Transverse colon (tissue), 4 donors: ENCODE results near the gene UQCRH. TPM values are rescaled to one million over a fixed set of nuclear protein-coding genes. Genes with fewer than 3 reads are reported as not detected.

Experiments used
- DNase-seq: peaks from one replicate; pipeline ENCODE4 v3.0.0-alpha.2; 2019
- H3K27ac ChIP-seq, 4 donors: fragments of 200-600 bp; sonication (generic); 2 replicates each; pipeline ENCODE4 v1.5.1; 2016 to 2018; ENCODE audit warnings: inconsistent platforms in 4 of 4
- H3K27me3 ChIP-seq: fragments of 200-600 bp; sonication (generic); 2 replicates; pipeline ENCODE4 v1.5.1; 2017; ENCODE audit warnings: inconsistent platforms
- H3K36me3 ChIP-seq, 4 donors: fragments of 200-600 bp; sonication (generic); 2 replicates each; pipeline ENCODE4 v1.5.1; 2017 to 2019; ENCODE audit warnings: inconsistent platforms in 4 of 4
- H3K4me1 ChIP-seq, 4 donors: fragments of 200-600 bp; sonication (generic); 2 replicates each; pipeline ENCODE4 v1.5.1; 2017 to 2020; ENCODE audit warnings: inconsistent platforms in 4 of 4
- H3K4me3 ChIP-seq, 4 donors: fragments of 200-600 bp; sonication (generic); 1 replicate in 1 of 4; 2 replicates in 3 of 4; pipeline versions ENCODE4 v1.5.1 to v1.6.1; 2017 to 2019; ENCODE audit warnings: inconsistent platforms in 4 of 4
- H3K9me3 ChIP-seq, 2 donors: fragments of 200-600 bp; sonication (generic); 2 replicates each; pipeline ENCODE4 v1.5.1; 2017 to 2019; ENCODE audit warnings: inconsistent platforms in 2 of 2
- CTCF ChIP-seq, 5 experiments: fragments of 200-600 bp in 3 of 5; fragments of 450-650 bp in 2 of 5; sonication (generic) in 3 of 5; IDR thresholded peaks; 1 replicate in 2 of 5; 2 replicates in 3 of 5; pipeline ENCODE4 v1.5.1; 2016 to 2017; ENCODE audit warnings: antibody characterized with exemption in 5 of 5, inconsistent platforms in 3 of 5, mild to moderate bottlenecking in 2 of 5, moderate library complexity in 1 of 5
- EP300 ChIP-seq: sonication (generic); formaldehyde crosslinking; IDR thresholded peaks from one replicate; pipeline ENCODE4 v1.6.1; 2017; ENCODE audit warnings: antibody characterized with exemption, low read depth
- POLR2A ChIP-seq: fragments of 450-650 bp; IDR thresholded peaks from one replicate; pipeline ENCODE4 v1.6.1; 2016; ENCODE audit warnings: antibody characterized with exemption, mild to moderate bottlenecking, moderate library complexity
- POLR2AphosphoS5 ChIP-seq, 3 donors: sonication (generic); formaldehyde crosslinking; IDR thresholded peaks; one replicate each; pipeline ENCODE4 v1.6.1; 2016; ENCODE audit warnings: antibody characterized with exemption in 3 of 3
- WGBS, 2 donors: methylation state at CpG; one replicate each; pipeline ENCODE4 v1.1.5; 2018; ENCODE audit warnings: low coverage in 1 of 2; 5-methylcytosine and 5-hydroxymethylcytosine counted together
- in situ Hi-C, 4 donors: fragments of 200-750 bp; cut with MboI; loops; one replicate each; pipeline versions ENCODE4 v1.15.0 to v1.15.1; 2017; ENCODE audit warnings: low sequenced_read_pairs in 3 of 4, low pct_ligation_motif_present in 1 of 4, low pct_unique_long_range_greater_than_20kb in 1 of 4
- intact Hi-C: fragments of 100-400 bp; cut with DNase I; formaldehyde crosslinking; loops from one replicate; pipeline ENCODE4 v1.15.1; 2023; ENCODE audit warnings: low total_unique reads
- total RNA-seq, 4 donors: library from RNA; depleted of rRNA; stranded (reverse); fragments of >200 nt; gene quantifications; one replicate each; pipeline ENCODE4 v1.1.0, GENCODE V29; 2016

UQCRH gene
- 100 to 1,000 TPM; 108 to 575 (median 330) TPM for total RNA-seq

- peak within 1 kb of the TSS; percentile 52 to 93 (median 75) for H3K4me3 ChIP-seq
- intact Hi-C loops = no loop called here
- H3K9me3 ChIP-seq = no peaks in the 10 kb centered on the region
- WGBS, 2 donors = 1% methylated on average over 53 of the region's 61 CpGs; no CpG with 5 or more reads in 1 of the 2 donors
- in situ Hi-C loops = no loop called here
- peak within 1 kb of the TSS; percentile 95 to 99 (median 96) for H3K27ac ChIP-seq
- peak; percentile 95 for DNase-seq
- TF ChIP-seq POLR2A (peak; percentile 96), EP300 (no peak), CTCF (IDR thresholded peaks at IDR 0.05) (peak in 2 of 5 experiments; percentile 3 to 24), POLR2AphosphoS5 (IDR thresholded peaks at IDR 0.05) (peak; percentile 92 to 99 (median 98))
- no peaks in the 10 kb centered on the region for H3K27me3 ChIP-seq
- no peaks in the 10 kb centered on the region for H3K36me3 ChIP-seq
- peaks cover 35 to 62% (median 50%) of the 10 kb centered on the region in 4 donors for H3K4me1 ChIP-seq
Measured at GRCh38 chr1:46303038-46303871, at the start of gene UQCRH, which contains the start of gene LRRC41. Gene UQCRH, plus strand, starts transcription at chr1:46303698. Its CDS starts 69 bp downstream, at chr1:46303767. Gene LRRC41, minus strand, starts transcription at chr1:46303616. Its CDS starts 294 bp downstream, at chr1:46303322.

- Histone ChIP-seq H3K4me3 (no peak overlapping the region), H3K9me3 (no peaks in the 10 kb centered on the region), H3K27ac (no peak overlapping the region), H3K4me1 (no peaks in the 10 kb centered on the region), H3K27me3 (no peaks in the 10 kb centered on the region), H3K36me3 (no peaks in the 10 kb centered on the region)
- no peak for DNase-seq
- intact Hi-C loops (no loop called here), in situ Hi-C loops (no loop called here)
- TF ChIP-seq EP300 (no peak), CTCF (IDR thresholded peaks at IDR 0.05) (no peak), POLR2AphosphoS5 (IDR thresholded peaks at IDR 0.05) (no peak), POLR2A (no peak)
- 72 to 97% methylated on average over 3 to 5 of the region's 5 CpGs for WGBS, 2 donors
Measured at GRCh38 chr1:46254668-46255067, 48.8 kb upstream of the UQCRH start.

DNA sequence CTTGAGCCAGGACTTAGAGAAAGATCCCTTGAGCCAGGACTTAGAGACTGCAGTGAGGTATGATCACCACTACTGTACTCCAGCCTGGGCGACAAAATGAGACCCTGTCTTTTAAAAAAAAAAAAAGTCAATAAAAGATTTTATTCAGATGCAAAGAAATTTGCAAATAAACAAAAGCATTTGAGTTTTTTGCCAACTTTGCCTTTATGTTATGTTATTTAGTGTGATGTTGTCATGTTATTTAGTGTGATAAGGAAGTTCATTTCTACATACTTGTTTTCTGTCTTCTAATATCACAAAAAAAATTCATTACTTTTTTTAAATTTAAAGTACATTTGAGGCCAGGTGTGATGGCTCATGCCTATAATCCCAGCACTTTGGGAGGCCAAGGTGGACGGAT, 47.0 kb upstream of the UQCRH start:
- in situ Hi-C loops = no loop called here

More for the DNA sequence above, 47.0 kb upstream of the UQCRH start:
- H3K4me3 ChIP-seq = no peak overlapping the region
- no peaks in the 10 kb centered on the region for H3K4me1 ChIP-seq
- 89 to 100% methylated on average over 1 to 2 of the region's 2 CpGs for WGBS, 2 donors
- intact Hi-C loops = no loop called here
- H3K27me3 ChIP-seq = no peaks in the 10 kb centered on the region
- TF ChIP-seq POLR2A = no peak
- no peak for TF ChIP-seq CTCF (IDR thresholded peaks at IDR 0.05)
- H3K27ac ChIP-seq = no peak overlapping the region
- DNase-seq = no peak
- no peaks in the 10 kb centered on the region for H3K9me3 ChIP-seq
- H3K36me3 ChIP-seq = no peaks in the 10 kb centered on the region
